ENCODE data around the gene RNF225. TPM values are rescaled to one million over a fixed set of nuclear protein-coding genes. Genes with fewer than 3 reads are reported as not detected.
"Not testable (repeated sequence)": the region's sequence is repeated elsewhere in the genome, so short reads cannot be mapped to it uniquely, and the experiment has no call there.

The RNF225 gene
- total and polyA plus RNA-seq, 2 experiments from 2014 or later, result 3.1 TPM; not detected in 1

DNA sequence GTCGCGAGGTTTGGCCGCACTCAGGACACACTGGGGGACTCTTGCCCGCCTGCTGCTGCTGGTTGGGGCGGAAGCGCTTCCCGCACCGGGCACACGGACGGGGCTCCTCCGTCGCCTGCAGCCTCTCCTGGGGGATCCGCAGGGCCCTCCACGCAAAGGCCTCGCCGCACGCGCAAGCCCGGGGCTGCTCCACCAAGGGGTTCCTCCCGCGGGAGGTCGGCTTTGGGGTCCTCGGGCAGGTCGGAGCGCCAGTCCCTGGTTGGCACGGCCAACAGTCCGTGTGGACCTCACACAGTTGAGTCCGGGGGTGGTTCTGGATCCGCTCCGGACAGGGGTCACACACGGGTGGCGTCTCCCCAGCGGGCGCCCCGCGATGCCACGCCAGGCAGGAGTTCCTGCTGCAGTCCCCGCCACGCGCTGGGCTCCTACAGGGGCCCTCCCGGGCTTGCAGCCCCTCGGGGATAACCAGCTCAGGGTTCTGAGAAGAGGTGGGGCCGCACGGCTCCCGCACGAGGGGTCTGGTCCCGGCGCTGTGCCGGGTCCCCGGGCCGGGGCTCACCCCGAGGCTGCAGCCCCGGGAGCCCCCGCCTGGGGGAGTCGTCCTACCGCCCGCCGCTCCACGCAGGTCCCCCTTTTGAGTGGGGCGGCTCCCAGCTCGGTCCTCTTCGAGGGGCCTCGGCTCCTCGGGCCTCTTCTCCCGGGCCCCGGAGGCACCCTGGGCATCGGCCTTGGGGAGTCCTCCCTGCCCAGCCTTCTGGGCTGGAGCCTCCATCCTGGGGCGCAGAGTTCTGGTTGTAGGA lies 26.7 kb upstream of the RNF225 start:
- H3K4me3 ChIP-seq, result no peak overlapping the region
- H3K9me3 ChIP-seq (ENCODE audit: low read depth), result no peaks in the 10 kb centered on the region
- H3K27me3 ChIP-seq, result no peaks in the 10 kb centered on the region
- no peaks in the 10 kb centered on the region for H3K36me3 ChIP-seq
- no peak for DNase-seq (ENCODE audit: low read depth in 1 of 2, low spot score in 1 of 2)
- no peak overlapping the region for H3K27ac ChIP-seq
- TF ChIP-seq, protein P1, sequence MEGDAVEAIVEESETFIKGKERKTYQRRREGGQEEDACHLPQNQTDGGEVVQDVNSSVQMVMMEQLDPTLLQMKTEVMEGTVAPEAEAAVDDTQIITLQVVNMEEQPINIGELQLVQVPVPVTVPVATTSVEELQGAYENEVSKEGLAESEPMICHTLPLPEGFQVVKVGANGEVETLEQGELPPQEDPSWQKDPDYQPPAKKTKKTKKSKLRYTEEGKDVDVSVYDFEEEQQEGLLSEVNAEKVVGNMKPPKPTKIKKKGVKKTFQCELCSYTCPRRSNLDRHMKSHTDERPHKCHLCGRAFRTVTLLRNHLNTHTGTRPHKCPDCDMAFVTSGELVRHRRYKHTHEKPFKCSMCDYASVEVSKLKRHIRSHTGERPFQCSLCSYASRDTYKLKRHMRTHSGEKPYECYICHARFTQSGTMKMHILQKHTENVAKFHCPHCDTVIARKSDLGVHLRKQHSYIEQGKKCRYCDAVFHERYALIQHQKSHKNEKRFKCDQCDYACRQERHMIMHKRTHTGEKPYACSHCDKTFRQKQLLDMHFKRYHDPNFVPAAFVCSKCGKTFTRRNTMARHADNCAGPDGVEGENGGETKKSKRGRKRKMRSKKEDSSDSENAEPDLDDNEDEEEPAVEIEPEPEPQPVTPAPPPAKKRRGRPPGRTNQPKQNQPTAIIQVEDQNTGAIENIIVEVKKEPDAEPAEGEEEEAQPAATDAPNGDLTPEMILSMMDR (IDR thresholded peaks at IDR 0.05; ENCODE audit: low read depth, low read length), result no peak
- no peaks in the 10 kb centered on the region for H3K4me1 ChIP-seq (ENCODE audit: low read depth)

DNA sequence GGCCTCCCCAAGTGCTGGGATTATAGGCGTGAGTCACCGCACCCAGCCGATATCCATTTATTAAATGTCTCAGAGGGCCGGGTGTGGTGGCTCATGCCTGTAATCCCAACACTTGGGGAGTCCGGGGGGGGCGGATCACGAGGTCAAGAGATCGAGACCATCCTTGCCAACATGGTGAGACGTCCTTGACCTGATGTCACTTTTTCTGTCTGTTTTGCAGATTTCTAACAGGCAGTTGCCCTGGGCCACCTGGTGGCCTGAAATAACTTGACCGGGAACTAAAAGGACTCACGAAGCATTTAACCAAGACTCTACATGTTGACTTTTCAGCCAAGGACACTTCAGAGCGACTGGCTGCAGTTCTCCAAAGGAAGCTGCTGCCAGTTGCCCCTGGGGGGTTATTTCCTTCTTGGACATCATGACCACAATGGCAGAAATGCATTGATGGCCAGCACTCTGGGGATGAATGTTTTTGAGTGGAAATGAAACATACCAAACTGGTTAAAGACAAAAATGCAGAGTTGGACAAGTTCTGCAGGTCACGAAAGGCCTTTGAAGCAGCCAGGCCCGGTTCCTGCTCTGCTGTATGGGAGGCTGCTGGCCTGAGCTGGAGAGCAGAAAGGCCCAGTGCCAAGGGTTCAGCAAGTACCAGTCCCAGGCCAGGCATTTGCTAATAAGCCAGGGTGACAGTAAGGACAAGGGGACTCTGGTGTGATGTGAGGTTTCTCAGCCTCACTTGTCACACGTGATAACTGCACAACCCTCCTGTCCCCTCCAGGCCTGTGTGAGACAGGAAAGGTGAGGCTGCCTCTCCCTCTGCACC lies 22.9 kb upstream of the RNF225 start:
- TF ChIP-seq, protein P1 (IDR thresholded peaks at IDR 0.05; ENCODE audit: low read depth, low read length), result peak; percentile 6
- no peak overlapping the region for H3K4me3 ChIP-seq
- H3K4me1 ChIP-seq (ENCODE audit: low read depth), result no peaks in the 10 kb centered on the region
- H3K27me3 ChIP-seq, result no peaks in the 10 kb centered on the region
- no peaks in the 10 kb centered on the region for H3K9me3 ChIP-seq (ENCODE audit: low read depth)
- H3K36me3 ChIP-seq, result no peaks in the 10 kb centered on the region
- no peak overlapping the region for H3K27ac ChIP-seq
- DNase-seq (ENCODE audit: low read depth in 1 of 2, low spot score in 1 of 2), result no peak

DNA sequence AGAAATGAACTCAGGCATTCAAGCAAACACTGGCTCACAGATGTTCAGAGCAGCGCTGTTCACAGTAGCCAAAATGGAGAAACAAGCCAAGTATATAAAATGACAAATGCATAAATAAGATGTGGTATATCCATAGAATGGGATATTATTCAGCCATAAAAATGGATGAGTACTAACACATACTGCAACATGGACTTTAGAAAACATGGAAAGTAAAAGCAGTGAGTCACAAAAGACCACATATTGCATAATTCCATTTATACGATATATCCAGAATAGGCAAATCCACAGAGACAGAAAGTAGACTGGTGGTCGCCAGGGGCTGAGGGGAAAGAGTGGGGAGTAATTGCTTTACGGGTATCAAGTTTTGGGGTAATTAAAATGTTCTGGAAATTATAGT lies 21.3 kb upstream of the RNF225 start:
- no peaks in the 10 kb centered on the region for H3K4me1 ChIP-seq (ENCODE audit: low read depth)

DNA sequence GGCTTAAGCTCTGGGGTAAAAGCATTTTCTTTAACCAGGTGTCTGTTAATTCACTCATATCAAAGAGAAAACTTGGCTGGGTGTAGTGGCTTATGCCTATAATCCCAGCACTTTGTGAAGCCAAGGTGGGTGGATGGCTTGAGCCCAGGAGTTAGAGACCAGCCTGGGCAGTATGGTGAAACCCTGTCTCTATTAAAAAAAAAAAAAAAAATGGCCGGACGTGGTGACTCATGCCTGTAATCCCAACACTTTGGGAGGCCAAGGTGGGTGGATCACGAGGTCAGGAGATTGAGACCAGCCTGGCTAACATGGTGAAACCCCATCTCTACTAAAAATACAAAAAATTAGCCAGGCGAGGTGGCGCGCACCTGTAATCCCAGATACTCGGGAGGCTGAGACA lies 18.7 kb upstream of the RNF225 start:
- H3K4me3 ChIP-seq; H3K36me3 ChIP-seq; H3K27ac ChIP-seq; DNase-seq (ENCODE audit: low read depth in 1 of 2, low spot score in 1 of 2); H3K9me3 ChIP-seq (ENCODE audit: low read depth); H3K4me1 ChIP-seq (ENCODE audit: low read depth); H3K27me3 ChIP-seq: not testable (repeated sequence)

More for the DNA sequence above, 21.3 kb upstream of the RNF225 start:
- Histone ChIP-seq H3K27me3 (no peaks in the 10 kb centered on the region), H3K9me3 (ENCODE audit: low read depth) (no peaks in the 10 kb centered on the region), H3K36me3 (no peaks in the 10 kb centered on the region), H3K27ac (no peak overlapping the region), H3K4me3 (no peak overlapping the region)
- no peak for DNase-seq (ENCODE audit: low read depth in 1 of 2, low spot score in 1 of 2)
- TF ChIP-seq, protein P1 (IDR thresholded peaks at IDR 0.05; ENCODE audit: low read depth, low read length), result no peak

DNA sequence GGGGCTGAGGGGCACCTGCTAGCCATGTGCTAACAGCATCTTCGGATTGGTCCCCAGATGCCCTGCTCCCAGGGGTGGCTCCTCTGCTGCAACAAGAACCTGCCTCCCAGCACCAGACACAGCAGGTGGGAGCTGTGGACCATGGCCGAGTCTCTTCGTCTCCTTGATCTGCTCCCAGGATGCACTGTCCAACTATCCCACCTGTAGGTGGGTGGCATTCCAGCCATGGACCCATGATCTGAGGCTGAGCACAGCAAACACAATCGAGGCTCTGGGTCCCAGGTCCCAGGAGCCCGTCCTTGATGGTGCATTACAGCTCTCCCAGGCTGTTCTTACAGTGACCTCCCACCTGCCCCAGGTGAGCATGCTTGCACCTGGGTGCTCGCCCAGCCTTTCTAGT lies 16.2 kb upstream of the RNF225 start:
- no peak overlapping the region for H3K4me3 ChIP-seq
- no peaks in the 10 kb centered on the region for H3K9me3 ChIP-seq (ENCODE audit: low read depth)
- TF ChIP-seq, protein P1 (IDR thresholded peaks at IDR 0.05; ENCODE audit: low read depth, low read length), result no peak
- H3K4me1 ChIP-seq (ENCODE audit: low read depth), result peaks cover 4% of the 10 kb centered on the region
- H3K27ac ChIP-seq, result no peak overlapping the region
- DNase-seq (ENCODE audit: low read depth in 1 of 2, low spot score in 1 of 2), result no peak
- H3K27me3 ChIP-seq, result no peaks in the 10 kb centered on the region
- H3K36me3 ChIP-seq, result no peaks in the 10 kb centered on the region

Data from cardiac muscle cell (in vitro differentiated cells and primary cell).